ENCODE results near the gene ADAMTS3. TPM values are rescaled to one million over a fixed set of nuclear protein-coding genes. Genes with fewer than 3 reads are reported as not detected.
A peak's percentile ranks its signal among the peaks of the same experiment; 100 is the strongest.

The ADAMTS3 gene
- total and polyA plus RNA-seq, 5 donors from 2014 or later: 0.34 TPM; not detected in 4

- Histone ChIP-seq H3K9me3 (ENCODE audit: control insufficient read depth in 2 of 2, low read length in 2 of 2) (no peaks in the 10 kb centered on the region), H3K27me3 (ENCODE audit: control insufficient read depth, insufficient read depth, low read length) (no peaks in the 10 kb centered on the region), H3K4me1 (ENCODE audit: control insufficient read depth, insufficient read depth, low read length, poor library complexity, severe bottlenecking) (no peaks in the 10 kb centered on the region), H3K36me3 (ENCODE audit: control insufficient read depth, insufficient read depth, low read length) (no peaks in the 10 kb centered on the region), H3K4me3 (ENCODE audit: low read depth, low read length) (no peak overlapping the region), H3K27ac (ENCODE audit: insufficient read depth, low read length, poor library complexity, severe bottlenecking) (no peak overlapping the region)
- no peak overlapping the region for H3K4me3 Mint-ChIP-seq
- H3K27ac Mint-ChIP-seq: no peak overlapping the region
- H3K36me3 Mint-ChIP-seq: no peaks in the 10 kb centered on the region
- H3K9me3 Mint-ChIP-seq: no peaks in the 10 kb centered on the region
- no peaks in the 10 kb centered on the region for H3K4me1 Mint-ChIP-seq
- no peak for ATAC-seq (ENCODE audit: low read depth in 2 of 2)
- H3K27me3 Mint-ChIP-seq: no peaks in the 10 kb centered on the region
- peak in 1 of 3 donors; percentile 29 for DNase-seq
Observed at GRCh38 chr4:72326692-72327632, 242.1 kb downstream of the ADAMTS3 start.

GRCh38 chr4:72325215-72325614, 243.8 kb downstream of the ADAMTS3 start:
- Histone ChIP-seq H3K4me3 (ENCODE audit: low read depth, low read length) (no peak overlapping the region), H3K36me3 (ENCODE audit: control insufficient read depth, insufficient read depth, low read length) (no peaks in the 10 kb centered on the region), H3K9me3 (ENCODE audit: control insufficient read depth in 2 of 2, low read length in 2 of 2) (no peaks in the 10 kb centered on the region), H3K27ac (ENCODE audit: insufficient read depth, low read length, poor library complexity, severe bottlenecking) (no peak overlapping the region), H3K4me1 (ENCODE audit: control insufficient read depth, insufficient read depth, low read length, poor library complexity, severe bottlenecking) (no peaks in the 10 kb centered on the region), H3K27me3 (ENCODE audit: control insufficient read depth, insufficient read depth, low read length) (no peaks in the 10 kb centered on the region)
- Mint-ChIP-seq H3K36me3 (no peaks in the 10 kb centered on the region), H3K9me3 (no peaks in the 10 kb centered on the region), H3K4me3 (no peak overlapping the region), H3K4me1 (peaks cover 0 to 3% (median 0%) of the 10 kb centered on the region in 4 donors), H3K27ac (no peak overlapping the region), H3K27me3 (no peaks in the 10 kb centered on the region)
- ATAC-seq (ENCODE audit: low read depth in 2 of 2): no peak
- no peak for DNase-seq

DNA sequence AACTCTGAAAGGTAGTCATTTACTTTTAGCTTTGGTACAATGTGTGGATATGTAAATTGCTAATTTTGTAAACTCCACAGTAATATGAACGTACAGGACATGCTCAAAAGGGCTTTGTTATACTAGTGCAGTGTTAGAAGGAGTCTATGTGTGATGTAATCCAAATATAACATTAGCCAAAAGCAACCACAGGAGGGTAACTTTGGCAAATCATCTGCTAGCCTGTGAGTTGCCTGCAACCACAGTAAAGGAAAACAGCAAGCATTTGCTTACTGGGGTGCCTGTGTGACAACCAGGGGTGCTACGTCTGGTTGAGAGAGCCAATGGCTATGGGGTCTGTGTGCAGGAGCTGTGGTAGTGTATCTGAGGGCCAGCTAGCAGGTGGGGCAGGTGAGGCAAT, 245.8 kb downstream of the ADAMTS3 start:
- no peak overlapping the region for H3K4me3 Mint-ChIP-seq
- H3K4me1 Mint-ChIP-seq: peaks cover 0 to 3% (median 2%) of the 10 kb centered on the region in 4 donors
- H3K9me3 ChIP-seq (ENCODE audit: control insufficient read depth in 2 of 2, low read length in 2 of 2): no peaks in the 10 kb centered on the region
- ATAC-seq (ENCODE audit: low read depth in 2 of 2): no peak
- no peaks in the 10 kb centered on the region for H3K27me3 Mint-ChIP-seq
- no peak overlapping the region for H3K27ac Mint-ChIP-seq
- no peaks in the 10 kb centered on the region for H3K27me3 ChIP-seq (ENCODE audit: control insufficient read depth, insufficient read depth, low read length)
- no peak overlapping the region for H3K27ac ChIP-seq (ENCODE audit: insufficient read depth, low read length, poor library complexity, severe bottlenecking)
- H3K9me3 Mint-ChIP-seq: no peaks in the 10 kb centered on the region
- H3K36me3 Mint-ChIP-seq: no peaks in the 10 kb centered on the region
- DNase-seq: no peak
- H3K36me3 ChIP-seq (ENCODE audit: control insufficient read depth, insufficient read depth, low read length): no peaks in the 10 kb centered on the region
- H3K4me1 ChIP-seq (ENCODE audit: control insufficient read depth, insufficient read depth, low read length, poor library complexity, severe bottlenecking): no peaks in the 10 kb centered on the region
- no peak overlapping the region for H3K4me3 ChIP-seq (ENCODE audit: low read depth, low read length)

DNA sequence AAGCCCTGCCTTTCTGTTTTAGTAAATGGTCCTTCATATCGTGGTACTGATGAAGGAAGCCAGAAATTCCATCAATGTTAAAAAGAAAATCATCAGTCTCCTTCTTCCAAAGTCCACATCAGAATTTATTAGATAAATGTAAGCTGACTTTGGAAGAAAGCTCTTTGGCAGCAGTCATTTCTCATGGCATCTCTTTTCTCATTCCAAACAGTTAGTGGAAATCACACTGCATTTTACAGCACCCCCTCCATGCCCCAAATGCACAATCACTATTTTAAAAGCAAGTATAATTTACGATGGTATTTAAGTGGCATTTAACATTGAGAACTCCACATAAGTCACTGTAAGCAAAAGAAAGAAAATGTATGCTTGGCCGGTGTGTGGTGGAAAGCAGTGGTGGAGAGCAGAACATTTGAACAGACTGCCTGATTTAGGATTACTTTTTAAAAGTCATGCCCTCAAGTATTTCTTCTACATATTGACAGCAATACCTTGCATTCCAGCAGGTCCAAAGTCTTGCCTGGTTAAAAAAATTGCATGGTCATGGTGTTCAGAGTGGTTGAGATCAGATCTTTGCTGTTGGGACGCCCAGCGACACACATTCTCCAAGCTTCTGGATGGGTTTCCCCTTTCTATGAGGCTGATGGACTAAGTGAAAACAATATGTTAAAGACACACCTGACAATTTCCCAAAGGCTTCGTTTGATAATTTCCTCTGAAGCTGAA, 248.6 kb downstream of the ADAMTS3 start:
- no peaks in the 10 kb centered on the region for H3K27me3 Mint-ChIP-seq
- Histone ChIP-seq H3K27ac (ENCODE audit: insufficient read depth, low read length, poor library complexity, severe bottlenecking) (no peak overlapping the region), H3K4me3 (ENCODE audit: low read depth, low read length) (no peak overlapping the region), H3K36me3 (ENCODE audit: control insufficient read depth, insufficient read depth, low read length) (no peaks in the 10 kb centered on the region), H3K4me1 (ENCODE audit: control insufficient read depth, insufficient read depth, low read length, poor library complexity, severe bottlenecking) (no peaks in the 10 kb centered on the region), H3K27me3 (ENCODE audit: control insufficient read depth, insufficient read depth, low read length) (no peaks in the 10 kb centered on the region), H3K9me3 (ENCODE audit: control insufficient read depth in 2 of 2, low read length in 2 of 2) (no peaks in the 10 kb centered on the region)
- ATAC-seq (ENCODE audit: low read depth in 2 of 2): no peak
- DNase-seq: no peak
- peaks cover 0 to 3% (median 2%) of the 10 kb centered on the region in 4 donors for H3K4me1 Mint-ChIP-seq
- no peaks in the 10 kb centered on the region for H3K9me3 Mint-ChIP-seq
- no peak overlapping the region for H3K4me3 Mint-ChIP-seq
- H3K27ac Mint-ChIP-seq: no peak overlapping the region
- no peaks in the 10 kb centered on the region for H3K36me3 Mint-ChIP-seq

- Histone ChIP-seq H3K4me1 (ENCODE audit: control insufficient read depth, insufficient read depth, low read length, poor library complexity, severe bottlenecking) (no peaks in the 10 kb centered on the region), H3K9me3 (ENCODE audit: control insufficient read depth in 2 of 2, low read length in 2 of 2) (no peaks in the 10 kb centered on the region), H3K36me3 (ENCODE audit: control insufficient read depth, insufficient read depth, low read length) (no peaks in the 10 kb centered on the region), H3K27me3 (ENCODE audit: control insufficient read depth, insufficient read depth, low read length) (no peaks in the 10 kb centered on the region), H3K4me3 (ENCODE audit: low read depth, low read length) (no peak overlapping the region), H3K27ac (ENCODE audit: insufficient read depth, low read length, poor library complexity, severe bottlenecking) (no peak overlapping the region)
- Mint-ChIP-seq H3K4me1 (peaks cover 0 to 3% (median 2%) of the 10 kb centered on the region in 4 donors), H3K27me3 (no peaks in the 10 kb centered on the region), H3K4me3 (no peak overlapping the region), H3K27ac (no peak overlapping the region), H3K36me3 (no peaks in the 10 kb centered on the region), H3K9me3 (no peaks in the 10 kb centered on the region)
- DNase-seq (peak in 1 of 3 donors; percentile 14), ATAC-seq (ENCODE audit: low read depth in 2 of 2) (no peak)
Observed at GRCh38 chr4:72319601-72320021, 249.4 kb downstream of the ADAMTS3 start.

DNA sequence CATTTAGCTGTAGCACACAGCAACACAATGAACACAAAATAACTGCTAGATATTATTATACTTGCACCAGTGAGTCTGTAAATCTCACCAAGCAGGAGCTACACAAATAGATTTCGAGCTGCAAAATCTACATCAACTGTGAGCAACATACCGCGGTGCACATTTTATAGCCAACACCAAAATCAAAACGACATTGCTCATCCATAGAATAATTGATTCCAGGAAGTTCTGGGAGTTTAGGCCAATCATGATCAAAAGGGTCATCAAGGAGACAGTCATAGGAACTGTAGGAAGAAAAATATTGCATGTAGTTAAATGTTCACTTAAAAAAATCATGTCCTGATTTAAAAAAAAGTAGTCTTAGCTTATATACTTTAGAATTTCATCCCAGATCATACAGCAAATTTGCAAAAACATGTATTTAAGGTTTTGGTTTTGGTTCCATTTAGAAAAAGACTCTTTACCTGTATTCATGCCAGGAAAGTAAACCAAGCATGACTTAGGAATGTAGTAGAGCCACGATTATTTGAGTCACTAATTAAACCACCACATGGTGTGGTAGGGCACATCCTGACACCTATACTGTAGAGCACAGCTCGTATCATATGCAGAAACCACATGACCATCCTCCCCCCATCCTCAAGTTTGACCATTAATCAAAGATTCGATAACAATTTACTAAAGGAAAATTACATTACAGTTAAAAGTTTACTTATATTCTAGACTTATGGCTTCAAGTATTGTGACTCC, 250.4 kb downstream of the ADAMTS3 start:
- Mint-ChIP-seq H3K27me3 (no peaks in the 10 kb centered on the region), H3K27ac (no peak overlapping the region), H3K36me3 (no peaks in the 10 kb centered on the region), H3K4me1 (peaks cover 0 to 3% (median 2%) of the 10 kb centered on the region in 4 donors), H3K9me3 (no peaks in the 10 kb centered on the region), H3K4me3 (no peak overlapping the region)
- Histone ChIP-seq H3K36me3 (ENCODE audit: control insufficient read depth, insufficient read depth, low read length) (no peaks in the 10 kb centered on the region), H3K9me3 (ENCODE audit: control insufficient read depth in 2 of 2, low read length in 2 of 2) (no peaks in the 10 kb centered on the region), H3K4me1 (ENCODE audit: control insufficient read depth, insufficient read depth, low read length, poor library complexity, severe bottlenecking) (no peaks in the 10 kb centered on the region), H3K4me3 (ENCODE audit: low read depth, low read length) (no peak overlapping the region), H3K27ac (ENCODE audit: insufficient read depth, low read length, poor library complexity, severe bottlenecking) (no peak overlapping the region), H3K27me3 (ENCODE audit: control insufficient read depth, insufficient read depth, low read length) (no peaks in the 10 kb centered on the region)
- ATAC-seq (ENCODE audit: low read depth in 2 of 2) (no peak), DNase-seq (no peak)

DNA sequence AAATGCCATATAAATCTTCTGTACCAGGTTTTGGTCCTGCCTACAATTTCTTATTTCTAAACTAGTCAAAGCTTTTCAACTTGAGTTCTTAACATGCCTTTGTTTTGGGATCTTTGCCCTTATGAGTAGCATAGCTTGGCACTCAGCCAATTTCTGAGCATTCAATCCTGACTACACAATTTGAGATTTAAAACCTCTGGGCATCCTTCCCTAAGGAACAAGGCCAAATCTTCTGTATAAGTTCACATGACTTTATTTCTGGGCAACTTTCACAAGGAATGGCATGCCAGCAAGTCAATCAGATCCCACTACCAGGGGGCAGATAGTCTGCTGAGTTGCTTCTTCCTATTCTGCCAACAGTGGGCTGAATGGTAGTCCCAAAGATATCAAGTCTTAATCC, 254.2 kb downstream of the ADAMTS3 start:
- no peaks in the 10 kb centered on the region for H3K27me3 ChIP-seq (ENCODE audit: control insufficient read depth, insufficient read depth, low read length)
- no peaks in the 10 kb centered on the region for H3K9me3 ChIP-seq (ENCODE audit: control insufficient read depth in 2 of 2, low read length in 2 of 2)
- ATAC-seq (ENCODE audit: low read depth in 2 of 2): no peak
- no peak overlapping the region for H3K27ac Mint-ChIP-seq
- no peaks in the 10 kb centered on the region for H3K27me3 Mint-ChIP-seq
- no peaks in the 10 kb centered on the region for H3K4me1 ChIP-seq (ENCODE audit: control insufficient read depth, insufficient read depth, low read length, poor library complexity, severe bottlenecking)
- H3K36me3 ChIP-seq (ENCODE audit: control insufficient read depth, insufficient read depth, low read length): no peaks in the 10 kb centered on the region
- H3K27ac ChIP-seq (ENCODE audit: insufficient read depth, low read length, poor library complexity, severe bottlenecking): no peak overlapping the region
- DNase-seq: no peak
- no peaks in the 10 kb centered on the region for H3K36me3 Mint-ChIP-seq
- peaks cover 0 to 3% (median 0%) of the 10 kb centered on the region in 4 donors for H3K4me1 Mint-ChIP-seq
- H3K4me3 ChIP-seq (ENCODE audit: low read depth, low read length): no peak overlapping the region
- no peak overlapping the region for H3K4me3 Mint-ChIP-seq
- no peaks in the 10 kb centered on the region for H3K9me3 Mint-ChIP-seq
